IPS DF 19.7 (cell line): ENCODE results near the gene CDS2.

Experiments
- DNase-seq: peaks from one replicate; pipeline ENCODE4 v3.0.0-alpha.2; 2013; ENCODE audit warnings: low read depth, low spot score

CDS2 gene

DNA sequence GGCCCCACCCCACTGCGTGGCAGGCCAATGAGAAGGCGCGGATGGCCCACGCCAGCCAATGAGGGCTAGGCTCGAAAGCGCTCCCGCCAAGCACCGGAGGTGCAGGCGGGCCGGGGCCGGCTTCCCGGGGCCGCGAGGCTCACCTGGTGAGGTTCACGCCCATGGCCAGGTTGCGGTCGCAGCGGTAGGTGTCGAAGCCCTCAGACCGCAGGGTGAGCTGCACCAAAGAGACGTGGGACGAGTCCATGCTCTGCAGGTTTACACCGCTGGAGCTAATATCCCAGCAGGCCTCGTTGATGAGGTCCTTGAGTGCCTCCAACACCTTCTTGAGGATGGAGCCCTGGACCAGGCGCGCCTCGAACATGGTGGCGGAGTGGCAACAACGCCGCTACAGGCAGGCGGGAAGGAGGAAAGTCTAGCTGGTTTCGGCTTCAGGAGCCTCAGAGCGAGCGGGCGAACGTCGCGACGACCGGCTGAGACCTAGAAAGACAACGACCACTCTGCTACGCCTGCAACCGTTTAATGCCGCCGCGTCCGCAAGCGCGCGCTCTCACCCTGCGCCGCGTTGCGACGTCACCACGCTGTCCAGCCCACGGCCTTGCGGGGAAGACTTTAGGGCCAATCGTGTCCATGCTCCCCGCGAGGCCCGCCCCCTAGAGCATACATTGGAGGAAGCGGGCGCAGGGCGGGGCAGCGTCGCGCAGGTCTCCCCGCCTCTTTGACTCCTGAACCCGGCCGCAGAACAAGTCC, 7.2 kb upstream of the CDS2 start, which contains the start of gene PCNA:
TSS of gene PCNA (minus strand) at position 524 of the 750 bp plus-strand sequence. CDS start at position 364, 160 bp downstream.
- peak; percentile 87 for DNase-seq

DNA sequence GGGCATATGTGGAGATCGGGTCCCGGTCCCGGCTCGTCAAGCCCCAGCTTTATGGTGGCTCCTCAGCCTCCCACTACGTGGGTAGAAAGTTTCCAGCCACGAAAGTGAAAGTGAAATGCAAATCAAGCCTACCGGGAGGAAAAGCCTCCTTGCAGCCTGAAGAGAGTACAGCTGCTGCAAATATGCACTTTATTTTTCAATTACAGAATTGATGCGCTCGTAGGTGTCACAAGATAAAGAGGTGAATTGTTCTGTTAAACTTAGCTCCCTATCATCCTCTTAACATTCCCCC, 6.7 kb upstream of the CDS2 start:
- DNase-seq: no peak

DNA sequence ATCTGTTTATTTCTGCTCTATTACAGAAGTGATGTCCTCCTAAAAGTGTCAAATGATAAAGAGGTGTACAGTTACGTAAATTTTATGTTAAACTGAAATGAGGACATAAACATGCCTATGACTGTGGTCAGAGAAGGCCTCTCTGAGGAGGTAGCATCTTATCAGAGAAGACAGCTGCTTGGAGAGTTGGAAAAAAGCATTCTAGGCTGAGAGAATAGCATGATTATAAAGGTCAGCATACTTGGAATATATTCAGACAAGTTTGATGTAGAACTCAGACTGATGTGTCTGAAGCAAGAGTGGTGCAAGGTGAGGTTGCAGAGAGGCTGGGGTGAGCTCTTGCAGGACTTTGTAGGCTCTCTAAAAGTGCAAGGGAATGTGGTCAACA, 3.9 kb upstream of the CDS2 start:
- no peak for DNase-seq

DNA sequence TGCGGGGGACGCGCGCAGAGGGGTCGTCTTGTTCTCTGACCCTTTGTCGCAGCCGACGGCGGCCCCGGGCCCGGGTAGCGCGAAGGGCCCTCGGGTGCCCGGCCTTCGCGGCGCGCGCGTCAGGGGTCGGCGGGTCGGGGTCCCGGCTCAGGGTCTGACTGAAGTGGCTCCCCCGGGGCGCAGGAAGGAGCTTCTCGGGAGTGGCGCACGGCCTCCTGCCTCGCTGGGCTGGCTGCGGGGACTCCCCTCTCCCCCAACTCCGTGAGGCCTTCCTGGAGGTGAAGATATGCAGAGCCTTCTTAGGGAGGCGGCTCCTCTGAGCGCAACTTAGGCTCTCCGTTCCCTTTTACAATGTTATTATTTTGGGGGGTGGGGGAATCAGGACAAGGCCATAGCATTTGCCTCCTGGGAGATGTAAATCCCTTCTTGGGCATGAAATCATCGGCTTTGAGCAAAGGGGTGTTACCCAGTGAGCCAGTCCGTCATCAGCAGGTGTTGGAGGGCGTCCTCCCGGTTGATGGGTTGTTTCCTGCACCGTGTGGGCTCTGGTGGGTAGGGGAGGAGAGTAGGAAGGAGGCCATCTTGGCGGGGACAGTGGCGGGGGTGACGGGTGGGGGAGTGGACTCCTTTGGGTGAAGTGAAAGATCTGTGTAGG, 523 bp downstream of the CDS2 start:
- DNase-seq: no peak

DNA sequence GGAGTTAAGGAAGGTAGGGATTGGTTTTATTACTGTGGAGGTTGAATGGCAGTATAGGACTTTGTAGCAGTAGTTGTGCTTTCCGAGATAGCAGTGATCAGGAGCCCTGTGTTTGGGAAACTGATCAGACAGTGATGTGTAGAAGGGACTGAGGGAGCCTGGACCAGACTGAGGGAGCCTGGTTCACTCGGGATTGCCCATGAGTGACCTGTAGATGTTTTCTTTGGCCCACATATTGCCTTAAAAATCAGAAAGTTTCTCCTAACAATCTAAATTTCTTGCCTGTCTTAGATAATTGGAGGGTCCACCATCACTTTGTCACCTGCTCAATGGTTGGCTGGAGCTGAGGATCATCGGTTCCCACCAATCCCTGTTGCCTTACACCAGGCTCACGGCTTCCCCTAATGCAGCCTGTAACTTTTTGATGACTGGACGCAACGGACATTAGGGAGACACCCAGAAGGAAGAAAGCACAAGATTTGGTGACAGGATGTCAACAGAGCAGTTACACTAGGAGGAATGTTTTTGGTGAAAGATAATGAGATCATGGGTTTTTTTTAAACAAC, 1.1 kb downstream of the CDS2 start:
- no peak for DNase-seq

DNA sequence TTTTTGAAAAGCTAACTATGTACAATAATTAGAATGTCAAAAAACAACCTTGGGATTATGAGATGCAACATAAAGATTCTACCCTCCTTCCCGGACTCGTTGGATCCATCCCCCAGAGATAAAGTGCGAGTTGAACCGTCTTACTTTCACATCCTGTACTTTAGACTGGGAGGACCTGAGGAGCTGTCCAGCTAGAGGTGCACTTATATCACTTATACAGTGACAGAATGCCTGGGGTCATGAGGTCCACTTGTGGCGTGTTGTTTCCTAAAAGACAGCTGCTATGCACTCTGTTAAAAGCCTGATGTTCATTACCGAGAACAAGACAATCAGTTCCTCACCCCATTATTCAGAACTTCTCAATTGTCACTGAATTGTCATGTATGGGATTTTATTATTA, 2.1 kb downstream of the CDS2 start:
- DNase-seq: no peak

DNA sequence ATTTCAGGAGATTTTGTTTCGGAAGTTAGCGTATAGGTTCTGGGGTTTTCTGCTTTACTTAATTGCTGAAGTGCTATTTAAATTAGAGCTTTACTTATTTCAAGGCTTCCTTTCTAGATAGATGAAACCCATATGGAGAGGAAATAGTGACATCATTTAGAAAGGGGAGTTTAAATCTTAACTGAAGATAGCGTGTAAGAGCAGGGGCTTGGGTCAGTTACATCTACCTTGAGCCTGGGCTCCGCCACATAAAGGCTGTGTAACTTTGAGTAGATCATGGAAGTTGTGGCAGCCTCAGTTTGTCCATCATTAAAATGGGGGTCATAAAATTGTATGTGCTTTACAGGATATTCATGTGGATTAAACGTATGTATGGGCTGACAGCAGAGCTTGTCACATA, 4.7 kb downstream of the CDS2 start:
- no peak for DNase-seq

DNA sequence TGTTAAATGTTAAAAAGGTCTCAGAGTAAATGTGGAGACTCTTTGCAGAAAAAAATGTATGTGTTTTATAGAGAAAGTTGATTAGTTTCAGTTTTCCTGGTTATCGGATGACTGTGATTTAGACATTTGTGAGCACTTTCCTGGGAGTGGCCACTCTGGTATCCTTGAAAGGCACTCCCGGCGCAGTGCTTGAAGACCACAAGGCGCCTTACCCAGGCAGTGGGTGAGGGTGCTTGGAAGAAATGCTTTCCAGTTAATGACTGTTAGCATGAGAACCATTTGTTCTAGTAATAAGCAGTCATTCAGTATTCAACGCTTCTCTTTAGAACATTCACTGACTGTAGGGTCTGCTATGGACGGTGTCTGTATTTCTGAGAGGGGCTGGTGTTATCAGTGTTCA, 7.2 kb downstream of the CDS2 start:
- no peak for DNase-seq

DNA sequence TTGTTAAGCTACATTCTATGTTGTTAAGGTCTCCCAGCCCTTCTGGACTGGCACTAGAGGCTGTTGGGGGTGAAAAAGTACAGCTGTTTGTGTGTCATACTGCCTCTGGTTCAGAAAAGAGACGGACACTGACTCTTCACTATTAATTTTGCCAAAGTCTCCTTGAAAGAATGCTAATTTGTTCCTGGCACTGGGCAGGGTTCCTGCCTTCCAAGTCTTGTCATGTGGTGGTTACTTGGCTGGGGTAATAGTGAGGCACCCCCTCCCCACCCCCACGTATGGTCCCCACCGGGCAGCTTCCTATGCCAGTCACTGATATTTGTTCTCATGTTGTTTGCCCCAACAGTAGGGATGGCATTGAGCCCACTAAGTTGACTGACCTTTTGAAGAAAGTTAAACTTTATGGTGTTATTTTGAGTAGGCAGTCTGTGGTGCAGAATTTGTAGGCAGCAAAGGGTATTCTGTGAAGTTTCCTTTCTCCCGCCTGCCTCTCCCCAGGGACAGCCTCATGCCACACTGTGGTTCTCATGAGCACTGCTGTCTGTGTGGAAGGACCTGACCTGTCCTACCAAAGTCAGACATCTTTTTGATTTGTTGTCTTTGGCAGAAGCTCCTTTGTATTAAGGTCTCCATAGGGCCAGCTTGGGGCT, 8.7 kb downstream of the CDS2 start:
- no peak for DNase-seq

DNA sequence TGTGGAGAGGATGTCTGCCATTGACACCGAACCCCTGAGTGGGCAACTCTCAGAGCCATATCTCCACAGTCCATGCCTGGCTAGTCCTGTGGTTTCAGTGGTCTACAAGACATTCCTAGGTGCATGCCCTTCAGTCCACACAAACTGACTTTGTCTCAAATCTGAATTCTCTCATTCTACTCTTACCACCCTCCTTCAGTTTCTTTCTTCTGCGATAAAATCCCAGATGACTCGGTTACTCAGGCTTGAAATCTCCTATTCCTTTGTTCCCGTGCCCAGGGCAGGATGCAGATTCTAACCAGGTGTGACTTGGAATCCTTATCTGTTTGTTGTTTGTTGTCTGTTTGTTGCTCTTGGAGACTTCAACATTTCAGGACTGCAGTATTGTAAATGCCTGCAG, 9.3 kb downstream of the CDS2 start:
- no peak for DNase-seq

DNA sequence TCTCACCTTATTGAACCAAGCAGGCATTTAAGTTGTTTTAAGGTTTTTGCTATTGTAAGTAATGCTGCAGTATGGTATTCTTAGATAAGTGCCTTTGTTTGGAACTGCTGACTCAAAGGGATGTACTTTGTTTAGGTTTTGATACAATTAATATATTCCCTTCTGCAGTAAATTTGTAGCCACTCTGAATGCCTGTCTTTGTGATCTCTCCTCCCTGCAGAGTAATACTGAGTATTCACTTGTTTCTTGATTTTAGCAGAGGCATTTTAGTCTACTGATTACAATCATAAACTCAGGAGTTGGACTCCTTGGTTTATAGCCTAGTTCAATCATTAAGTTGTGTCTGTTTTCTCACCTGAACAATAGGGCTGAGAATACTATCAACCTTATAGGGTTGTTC, 13.4 kb downstream of the CDS2 start:
- DNase-seq: no peak

DNA sequence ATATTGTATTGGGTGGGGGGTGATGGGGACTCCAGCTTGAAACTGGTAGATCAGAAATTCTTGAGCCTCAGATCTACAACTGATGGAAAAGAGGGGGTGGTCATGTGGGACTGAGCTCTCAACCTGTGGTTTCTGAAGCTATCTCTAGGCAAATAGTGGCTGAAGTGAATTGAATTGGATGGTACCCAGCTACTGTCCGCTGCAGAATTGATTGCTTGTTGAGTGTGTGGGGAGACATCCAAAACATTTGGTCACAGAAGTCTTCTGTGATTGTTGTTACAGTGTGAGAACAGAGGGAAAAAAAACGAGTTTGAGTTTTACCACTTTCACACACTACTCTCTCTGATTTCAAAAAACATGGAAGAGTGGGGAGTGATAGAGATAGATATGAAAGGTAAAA, 14.8 kb downstream of the CDS2 start:
- DNase-seq: no peak

DNA sequence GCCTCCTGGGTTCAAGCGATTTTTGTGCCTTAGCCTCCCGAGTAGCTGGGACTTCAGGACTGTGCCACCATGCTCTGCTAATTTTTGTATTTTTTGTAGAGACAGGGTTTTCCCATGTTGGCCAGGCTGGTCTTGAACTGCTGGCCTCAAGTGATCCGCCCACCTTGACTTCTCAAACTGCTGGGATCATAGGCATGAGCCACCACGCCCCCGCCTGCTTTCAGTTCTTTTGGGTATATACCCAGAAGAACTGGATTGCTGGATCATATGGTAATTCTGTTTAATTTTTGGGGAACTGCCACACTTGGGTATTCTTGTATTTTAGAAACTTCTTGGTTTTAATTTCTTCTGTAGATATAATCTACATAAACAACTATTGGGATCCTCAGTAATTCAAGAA, 17.0 kb downstream of the CDS2 start:
- no peak for DNase-seq

DNA sequence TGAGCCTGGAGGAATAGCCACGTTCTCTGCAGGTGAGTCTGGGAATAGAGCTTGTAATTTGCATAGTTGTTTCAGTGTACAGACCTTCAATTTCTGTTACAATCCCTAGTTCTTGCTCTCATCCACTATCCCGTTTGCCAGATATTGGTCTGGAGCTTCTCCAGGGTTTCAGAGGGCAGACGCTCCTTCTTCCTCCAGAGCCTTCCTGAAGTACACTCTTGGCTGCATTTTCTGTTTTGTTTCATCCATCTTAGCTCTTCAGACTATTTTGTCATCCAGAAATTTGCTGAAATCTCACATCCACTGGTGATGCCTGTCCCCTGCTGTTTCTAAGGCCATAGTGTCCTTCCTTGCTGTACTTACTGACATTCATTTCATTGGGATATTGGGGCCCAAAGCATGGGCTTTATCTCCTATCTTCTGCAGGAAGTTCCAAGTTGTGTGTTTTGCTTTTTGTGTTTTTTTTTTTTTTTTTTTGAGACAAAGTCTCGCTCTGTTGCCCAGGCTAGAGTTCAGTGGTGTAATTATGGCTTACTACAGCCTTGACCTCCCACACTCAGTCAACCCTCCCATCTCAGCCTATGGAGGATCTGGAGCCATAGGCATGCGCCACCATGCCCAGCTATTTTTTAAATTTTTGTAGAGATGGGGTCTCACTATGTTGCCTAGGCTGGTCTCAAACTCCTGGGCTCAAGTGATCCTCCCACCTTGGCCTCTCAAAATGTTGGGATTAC, 18.7 kb downstream of the CDS2 start:
- DNase-seq: no peak

DNA sequence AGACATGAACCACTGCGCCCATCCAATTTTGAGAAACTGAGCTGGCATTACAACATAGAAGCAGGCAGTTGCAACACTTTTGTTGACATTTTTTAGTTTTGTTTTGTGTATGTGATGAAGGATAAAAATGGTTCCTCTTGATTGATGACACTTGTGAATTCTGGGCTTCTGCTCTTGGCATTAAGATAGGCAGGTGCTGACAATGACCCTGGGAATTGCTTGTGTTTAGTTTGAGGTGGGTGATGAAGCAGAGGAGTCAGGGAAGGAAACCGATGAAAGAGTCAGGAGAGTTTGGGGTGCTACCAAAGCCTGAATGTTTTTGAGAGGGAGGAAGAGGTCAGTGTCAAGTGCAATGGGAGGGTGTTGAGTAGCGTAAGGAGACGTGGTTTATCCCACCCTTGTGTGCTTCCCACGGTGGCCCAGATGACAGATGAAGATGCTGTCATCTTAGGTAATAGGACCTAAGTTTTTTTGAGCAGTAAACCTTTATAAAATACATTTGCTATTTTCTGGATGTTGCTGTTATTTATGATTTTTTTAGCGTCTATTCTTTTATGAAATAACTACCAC, 19.4 kb downstream of the CDS2 start:
- no peak for DNase-seq

DNA sequence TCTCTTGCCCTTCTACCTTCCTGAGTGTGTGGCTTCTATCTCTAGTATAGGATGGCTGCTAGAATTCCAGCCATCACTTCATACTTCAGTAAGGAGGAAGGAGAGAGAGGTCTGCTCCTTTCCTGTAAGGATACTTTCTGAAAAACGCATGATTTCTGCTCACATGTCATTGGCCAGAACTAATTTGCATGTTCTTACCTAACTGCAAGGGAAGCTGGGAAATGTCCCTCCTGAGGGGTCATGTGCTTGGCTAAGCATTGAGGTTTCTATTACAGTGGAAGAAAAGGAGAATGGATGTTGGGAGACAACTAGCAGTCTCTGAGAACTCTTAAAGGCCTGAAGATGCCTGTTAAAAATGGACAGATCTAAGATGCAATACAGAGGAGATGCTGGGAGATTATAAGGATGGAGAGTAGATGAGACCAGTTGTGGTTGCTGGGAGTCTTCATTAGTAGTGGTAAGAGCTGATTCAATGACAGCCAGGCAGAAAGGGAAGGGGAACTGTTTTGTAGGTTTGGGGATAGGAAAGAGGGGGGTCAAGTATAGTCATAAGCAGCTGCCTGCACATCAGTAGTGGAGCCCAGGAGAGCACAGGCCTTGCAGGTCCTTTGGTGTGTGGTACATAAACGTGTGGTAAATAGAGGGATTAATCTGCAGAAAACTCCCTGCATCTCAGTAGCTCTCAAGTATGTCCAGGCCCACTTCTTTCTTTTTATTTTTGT, 20.2 kb downstream of the CDS2 start:
- no peak for DNase-seq

DNA sequence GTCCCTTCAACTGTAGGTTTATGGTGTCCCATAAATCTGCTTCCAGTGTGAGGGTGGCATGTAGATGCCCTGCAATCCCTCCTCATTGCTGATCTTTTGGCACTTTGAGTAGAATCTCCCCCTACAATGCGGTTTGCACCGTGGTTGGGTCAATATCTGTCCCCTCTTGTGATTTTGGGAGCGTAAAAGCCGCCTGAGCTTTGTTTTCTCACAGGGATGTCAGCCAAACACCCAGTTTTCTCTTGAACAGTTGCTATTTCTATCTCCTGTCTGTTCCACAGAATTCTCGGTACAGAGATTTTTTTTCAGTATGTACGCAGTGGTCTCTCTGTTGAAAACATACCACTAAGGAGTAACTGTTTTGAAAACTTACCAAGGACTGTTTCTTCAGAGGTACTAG, 21.8 kb downstream of the CDS2 start:
- DNase-seq: no peak

DNA sequence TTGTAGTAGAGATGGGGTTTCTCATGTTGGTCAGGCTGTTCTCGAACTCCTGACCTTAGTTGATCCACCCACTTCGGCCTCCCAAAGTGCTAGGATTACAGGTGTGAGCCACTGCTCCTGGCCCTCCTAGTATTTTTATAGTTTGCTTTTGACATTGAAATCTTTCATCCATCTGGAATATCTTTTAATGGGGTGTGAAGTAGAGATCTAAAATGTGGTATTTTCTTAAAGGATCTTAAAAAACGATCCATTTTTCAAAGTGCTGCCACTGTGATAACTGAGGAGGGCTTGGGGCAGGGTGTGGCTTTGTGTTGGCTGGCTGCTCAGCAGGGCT, 23.1 kb downstream of the CDS2 start:
- no peak for DNase-seq

DNA sequence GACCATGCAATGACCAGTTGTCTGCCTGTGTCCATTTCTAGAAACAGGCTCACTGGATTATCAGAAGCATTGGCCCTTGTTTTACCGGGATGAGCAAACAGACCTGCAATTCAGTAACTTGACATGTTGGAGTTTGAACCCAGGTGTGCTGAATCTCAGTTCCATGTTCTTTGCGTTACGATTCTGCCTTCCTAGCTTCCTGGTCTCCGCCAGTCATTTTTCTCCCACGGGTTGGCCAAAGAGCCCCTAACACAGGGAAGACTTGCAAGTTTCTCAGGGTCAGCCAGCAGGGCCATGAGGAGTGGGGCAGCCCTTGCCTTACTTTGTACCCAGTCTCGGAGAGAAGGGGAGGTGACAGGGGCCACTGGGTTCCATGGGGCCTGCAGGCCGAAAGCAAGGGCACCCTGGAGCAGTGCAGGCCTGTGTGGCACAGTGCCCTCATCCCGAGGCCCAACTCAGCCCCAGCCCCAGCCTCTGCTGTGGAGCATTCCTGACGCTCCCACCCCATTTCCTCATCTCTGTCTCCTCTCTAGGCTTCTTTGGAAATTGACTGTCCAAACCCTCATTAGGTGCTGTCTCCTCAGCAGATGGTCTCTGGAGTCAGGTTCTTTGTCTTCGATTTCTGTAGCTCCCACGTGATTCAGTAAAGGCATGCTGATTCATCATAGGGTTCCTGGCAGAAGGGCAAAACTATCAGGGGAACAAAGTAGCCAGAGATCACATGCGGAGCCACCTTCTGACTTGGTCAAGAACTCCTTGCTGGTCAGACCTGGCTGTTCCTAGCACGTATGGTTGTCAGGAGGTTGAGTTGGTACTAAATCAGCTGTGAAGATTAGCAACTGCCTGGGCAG, 23.6 kb downstream of the CDS2 start:
- no peak for DNase-seq

DNA sequence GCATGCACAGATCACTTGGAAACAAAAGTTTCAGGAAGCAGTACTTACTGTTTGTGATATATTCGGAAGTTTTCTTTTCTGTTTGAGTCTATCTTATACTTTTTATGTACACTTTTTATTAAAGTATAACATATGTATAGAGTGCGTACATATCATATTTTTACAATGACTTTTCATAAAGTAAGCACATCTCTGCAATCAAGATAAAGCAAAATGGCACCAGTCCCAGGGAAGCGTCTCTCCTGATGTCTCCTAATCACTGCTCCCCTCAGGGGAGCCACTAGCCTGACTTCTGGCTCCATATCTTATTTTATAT, 26.3 kb downstream of the CDS2 start:
- no peak for DNase-seq
